Myocyte (in vitro differentiated cells): ENCODE results near the gene ZCCHC12. TPM values are rescaled to one million over a fixed set of nuclear protein-coding genes. Genes with fewer than 3 reads are reported as not detected.

ENCODE experiments used
- DNase-seq: peaks from one replicate; pipeline ENCODE4 v3.0.0-alpha.2; 2012; ENCODE audit warnings: low read depth
- total RNA-seq: library from RNA; depleted of rRNA; stranded (reverse); fragments of >200 nt; gene quantifications from 2 replicates; pipeline ENCODE4 v1.2.3, GENCODE V29; 2014

ZCCHC12 gene
- total RNA-seq, 1 donor from 2014 or later: not detected

DNA sequence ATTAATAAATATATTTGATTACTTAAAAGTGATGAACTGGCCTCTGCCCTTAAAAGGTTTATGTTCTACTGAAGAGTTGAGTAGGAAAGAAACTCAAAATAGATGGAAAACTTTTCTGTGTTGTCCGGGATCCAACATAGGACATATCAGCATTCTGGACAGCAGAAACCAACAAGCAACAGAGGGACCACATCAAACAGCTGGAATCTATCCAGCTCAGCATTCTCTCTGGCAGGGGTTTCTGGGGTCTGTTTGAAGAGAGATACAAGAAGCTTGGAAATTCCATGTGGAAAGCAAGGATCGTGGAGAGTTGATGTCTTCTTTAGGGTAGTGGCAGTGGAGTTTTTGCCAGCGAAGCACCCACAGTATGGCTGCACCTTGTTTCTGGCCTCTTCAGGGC, 43.6 kb downstream of the ZCCHC12 start:
- DNase-seq: no peak

- DNase-seq: peak; percentile 15
Observed at GRCh38 chrX:118872102-118872566, 48.5 kb downstream of the ZCCHC12 start.

Other genes starting within 250 kb of the ZCCHC12 start
- gene IL13RA1, start 96.2 kb upstream of the ZCCHC12 start, total RNA-seq: 45.3 and 49.7 TPM in 2 replicates
- 1.5 and 1.8 TPM in 2 replicates for gene LONRF3, start 150.8 kb downstream of the ZCCHC12 start, total RNA-seq
- gene CT47C1, start 249.2 kb downstream of the ZCCHC12 start, total RNA-seq: not detected in 2 replicates